Neural cell (in vitro differentiated cells): ENCODE measurements around the gene CASP3.

Experiments used
- CTCF ChIP-seq: fragments of 450-650 bp; IDR thresholded peaks from 2 replicates; pipeline ENCODE4 v1.5.1; 2014; ENCODE audit warnings: antibody characterized with exemption, mild to moderate bottlenecking, moderate library complexity; ENCODE audit not compliant: poor library complexity, severe bottlenecking
- EP300 ChIP-seq: fragments of 450-650 bp; conservative IDR thresholded peaks from 2 replicates; pipeline ENCODE4 v1.6.1; 2014; ENCODE audit warnings: antibody characterized with exemption, mild to moderate bottlenecking, moderate library complexity; ENCODE audit not compliant: poor library complexity, severe bottlenecking
- EZH2 ChIP-seq: fragments of 200-600, 300-800 bp; shearing (Covaris generic), sonication (generic); IDR thresholded peaks from 2 replicates; pipeline ENCODE4 v1.6.1; 2014; ENCODE audit warnings: antibody characterized with exemption, low read length, borderline replicate concordance, mild to moderate bottlenecking; ENCODE audit not compliant: insufficient read depth, poor library complexity, severe bottlenecking
- POLR2AphosphoS5 ChIP-seq: IDR thresholded peaks from 2 replicates; pipeline ENCODE4 v1.6.1; 2012
- RAD21 ChIP-seq: fragments of 450-650 bp; conservative IDR thresholded peaks from 2 replicates; pipeline ENCODE4 v1.6.1; 2014; ENCODE audit warnings: antibody characterized with exemption, mild to moderate bottlenecking, moderate library complexity
- REST ChIP-seq: IDR thresholded peaks from 2 replicates; pipeline ENCODE4 v1.6.1; 2012; ENCODE audit warnings: borderline replicate concordance
- TAF1 ChIP-seq: IDR thresholded peaks from 2 replicates; pipeline ENCODE4 v1.6.1; 2012; ENCODE audit warnings: low read depth

GRCh38 chr4:184641451-184641850, 7.8 kb downstream of the CASP3 start:
- TF ChIP-seq CTCF (no peak), EP300 (no peak), REST (no peak), EZH2 (no peak), RAD21 (no peak), POLR2AphosphoS5 (no peak), TAF1 (no peak)
